IMR-90 (cell line): ENCODE measurements around the gene NUP42. TPM values are rescaled to one million over a fixed set of nuclear protein-coding genes. Genes with fewer than 3 reads are reported as not detected.

Source experiments
- ATAC-seq: fragments of 200-7000 bp; cut with Tn5 transposase; 2 replicates; pipeline ENCODE4 v1.9.1; 2020; ENCODE audit warnings: low read depth, mild to moderate bottlenecking, moderate library complexity
- BruUV-seq: library from RNA; stranded (reverse); fragments of 400-500 nt; replicated peaks from 2 replicates; lab custom pipeline; 2021; lab: Mats Ljungman, UMichigan
- CTCF ChIA-PET: fragments of 300-600 bp; formaldehyde crosslinking; extraction: SDS; loops from one replicate; lab custom pipeline; 2021; ENCODE audit warnings: antibody characterized with exemption; lab: Yijun Ruan, JAX
- POLR2A ChIA-PET: fragments of 300-600 bp; sonication (Branson Sonifier 250); formaldehyde crosslinking; loops from one replicate; lab custom pipeline; 2022; ENCODE audit warnings: antibody characterized with exemption; ENCODE audit not compliant: unreplicated experiment; lab: Charles Lee
- DNase-seq: peaks from one replicate; pipeline ENCODE4 v3.0.0; 2013
- H2AFZ ChIP-seq: replicated peaks from 2 replicates; pipeline ENCODE3; 2013; ENCODE audit warnings: low read length, mild to moderate bottlenecking; ENCODE audit not compliant: poor library complexity
- H2AK5ac ChIP-seq: 2 replicates; pipeline ENCODE4 v1.6.1; 2013; ENCODE audit warnings: low read depth, low read length, inconsistent platforms
- H2AK9ac ChIP-seq: replicated peaks from 2 replicates; pipeline ENCODE3; 2013; ENCODE audit warnings: mild to moderate bottlenecking, low read depth, low read length, moderate library complexity; ENCODE audit not compliant: poor library complexity
- H2BK120ac ChIP-seq: 2 replicates; pipeline ENCODE4 v1.6.1; 2013; ENCODE audit warnings: low read depth, low read length, inconsistent platforms
- H2BK15ac ChIP-seq: 3 replicates; pipeline ENCODE4 v1.6.1; 2013; ENCODE audit warnings: low read depth, low read length, inconsistent platforms
- H2BK20ac ChIP-seq: 2 replicates; pipeline ENCODE4 v1.6.1; 2013; ENCODE audit warnings: low read depth, mild to moderate bottlenecking, inconsistent platforms, low read length, moderate library complexity
- H2BK5ac ChIP-seq: 2 replicates; pipeline ENCODE4 v1.6.1; 2013; ENCODE audit warnings: mild to moderate bottlenecking, low read depth, low read length, inconsistent platforms; ENCODE audit not compliant: poor library complexity, severe bottlenecking
- H3K14ac ChIP-seq: replicated peaks from 2 replicates; pipeline ENCODE4 v1.6.1; 2013; ENCODE audit warnings: low read depth, low read length, inconsistent platforms
- H3K18ac ChIP-seq: 2 replicates; pipeline ENCODE4 v1.6.1; 2013; ENCODE audit warnings: low read depth, low read length, control low read depth
- H3K23ac ChIP-seq: 2 replicates; pipeline ENCODE4 v1.6.1; 2013; ENCODE audit warnings: low read depth, low read length, inconsistent platforms
- H3K27ac ChIP-seq: 2 replicates; pipeline ENCODE4 v1.5.1; 2013; ENCODE audit warnings: mild to moderate bottlenecking, control low read depth, low read length; ENCODE audit not compliant: insufficient read depth
- H3K27me3 ChIP-seq: 2 replicates; pipeline ENCODE4 v1.6.1; 2013; ENCODE audit warnings: low read length; ENCODE audit not compliant: control insufficient read depth, insufficient read depth
- H3K36me3 ChIP-seq: 2 replicates; pipeline ENCODE4 v1.6.1; 2013; ENCODE audit warnings: low read length, mixed read lengths; ENCODE audit not compliant: control insufficient read depth, insufficient read depth
- H3K4ac ChIP-seq: 2 replicates; pipeline ENCODE4 v1.6.1; 2013; ENCODE audit warnings: low read depth, low read length, inconsistent platforms
- H3K4me1 ChIP-seq: 2 replicates; pipeline ENCODE4 v1.6.1; 2013; ENCODE audit warnings: low read length, mixed read lengths; ENCODE audit not compliant: control insufficient read depth, insufficient read depth
- H3K4me2 ChIP-seq: 2 replicates; pipeline ENCODE4 v1.6.1; 2013; ENCODE audit warnings: low read depth, mild to moderate bottlenecking, control low read depth, low read length, moderate library complexity
- H3K4me3 ChIP-seq: 2 replicates; pipeline ENCODE4 v1.5.1; 2013; ENCODE audit warnings: low read depth, mild to moderate bottlenecking, control low read depth, low read length, moderate library complexity; ENCODE audit not compliant: insufficient read depth
- H3K56ac ChIP-seq: 2 replicates; pipeline ENCODE4 v1.6.1; 2013; ENCODE audit warnings: low read length, inconsistent platforms; ENCODE audit not compliant: insufficient read depth; ENCODE audit errors: extremely low read depth
- H3K79me1 ChIP-seq, 2 experiments: 2 replicates each; pipeline ENCODE4 v1.6.1; 2013; ENCODE audit warnings: low read length in 2 of 2, inconsistent platforms in 1 of 2, low read depth in 1 of 2
- H3K9ac ChIP-seq: 2 replicates; pipeline ENCODE4 v1.6.1; 2013; ENCODE audit warnings: low read depth, low read length, control low read depth
- H3K9me1 ChIP-seq: 2 replicates; pipeline ENCODE4 v1.6.1; 2013; ENCODE audit warnings: low read length, inconsistent platforms; ENCODE audit not compliant: insufficient read depth
- H3K9me3 ChIP-seq: 2 replicates; pipeline ENCODE4 v1.6.1; 2013; ENCODE audit warnings: low read length; ENCODE audit not compliant: control insufficient read depth, insufficient read depth
- H4K20me1 ChIP-seq: 2 replicates; pipeline ENCODE4 v1.6.1; 2013; ENCODE audit warnings: low read length, inconsistent platforms; ENCODE audit not compliant: insufficient read depth
- H4K5ac ChIP-seq: 2 replicates; pipeline ENCODE4 v1.6.1; 2013; ENCODE audit warnings: mild to moderate bottlenecking, low read depth, low read length, control low read depth
- H4K8ac ChIP-seq, 2 experiments: 2 replicates each; pipeline ENCODE4 v1.6.1; 2013; ENCODE audit warnings: low read depth in 2 of 2, low read length in 2 of 2, control low read depth in 1 of 2, inconsistent platforms in 1 of 2
- H4K91ac ChIP-seq: 2 replicates; pipeline ENCODE4 v1.6.1; 2013; ENCODE audit warnings: low read depth, low read length, inconsistent platforms; ENCODE audit not compliant: insufficient read depth
- BHLHE40 ChIP-seq: fragments of 150-350 bp; IDR thresholded peaks from 2 replicates; pipeline ENCODE4 v1.6.1; 2016; ENCODE audit warnings: mild to moderate bottlenecking, low read depth, low read length
- CEBPB ChIP-seq: IDR thresholded peaks from 2 replicates; pipeline ENCODE4 v1.6.1; 2012; ENCODE audit warnings: low read depth, low read length, improper control_type of control experiment
- CHD1 ChIP-seq: IDR thresholded peaks from 2 replicates; pipeline ENCODE4 v1.6.1; 2012; ENCODE audit warnings: low read depth, low read length, improper control_type of control experiment
- ELK1 ChIP-seq: fragments of 150-350 bp; IDR thresholded peaks from 2 replicates; pipeline ENCODE4 v1.6.1; 2016; ENCODE audit warnings: low read depth, mild to moderate bottlenecking, low read length, moderate library complexity, borderline replicate concordance
- FOS ChIP-seq: fragments of 150-350 bp; IDR thresholded peaks from 2 replicates; pipeline ENCODE4 v1.6.1; 2016; ENCODE audit warnings: low read depth, low read length
- MXI1 ChIP-seq: IDR thresholded peaks from 2 replicates; pipeline ENCODE4 v1.6.1; 2012; ENCODE audit warnings: low read depth, mild to moderate bottlenecking, low read length, moderate library complexity, borderline replicate concordance
- NFE2L2 ChIP-seq: fragments of 150-350 bp; IDR thresholded peaks from 2 replicates; pipeline ENCODE4 v1.6.1; 2016; ENCODE audit warnings: low read depth, mild to moderate bottlenecking, low read length
- RCOR1 ChIP-seq: IDR thresholded peaks from 2 replicates; pipeline ENCODE4 v1.6.1; 2012; ENCODE audit warnings: mild to moderate bottlenecking, low read length, improper control_type of control experiment; ENCODE audit not compliant: insufficient replicate concordance
- SMC3 ChIP-seq: fragments of 150-350 bp; IDR thresholded peaks from 2 replicates; pipeline ENCODE4 v1.6.1; 2016; ENCODE audit warnings: low read depth, mild to moderate bottlenecking, antibody characterized with exemption, low read length, moderate library complexity
- WGBS, 2 experiments: methylation state at CpG; one replicate each; pipeline versions ENCODE4 v1.1.5 to v1.1.7; 2013; ENCODE audit warnings: missing lambda C conversion rate in 2 of 2; ENCODE audit not compliant: insufficient read length in 1 of 2; ENCODE audit errors: extremely low coverage in 2 of 2; 5-methylcytosine and 5-hydroxymethylcytosine counted together
- dilution Hi-C: fragments of 300-500 bp; cut with HindIII; formaldehyde crosslinking; loops from one replicate; pipeline ENCODE4 v1.14.3; 2018; ENCODE audit warnings: low sequenced_read_pairs; ENCODE audit not compliant: unreplicated experiment
- in situ Hi-C: fragments of 300-500 bp; cut with MboI; formaldehyde crosslinking; loops from 3 replicates; pipeline ENCODE4 v1.14.3; 2019; ENCODE audit warnings: low sequenced_read_pairs, inconsistent platforms, mixed read lengths
- intact Hi-C: fragments of 100-400 bp; cut with micrococcal nuclease; formaldehyde crosslinking; loops from 2 replicates; pipeline ENCODE4 v1.10.0; 2022
- polyA plus RNA-seq, 3 experiments: library from polyadenylated mRNA; depleted of rRNA; stranded (reverse); fragments of >200 nt; gene quantifications; 2 replicates each; pipeline ENCODE4 v1.2.3, GENCODE V29; 2012; ENCODE audit warnings: low replicate concordance in 1 of 3
- total RNA-seq: library from RNA; depleted of rRNA; stranded (reverse); fragments of >200 nt; gene quantifications from 2 replicates; pipeline ENCODE4 v1.2.3, GENCODE V29; 2012

Gene NUP42
- total and polyA plus RNA-seq, 2 of the 4 experiments (the other 2 are of a cell fraction) = 17.3 to 22.6 TPM

GRCh38 chr7:23239698-23240097 is 57.9 kb downstream of the NUP42 start:
- Histone ChIP-seq H3K14ac (no peak overlapping the region), H3K27me3 (peaks cover 8% of the 10 kb centered on the region), H3K36me3 (no peaks in the 10 kb centered on the region), H3K4me3 (no peak overlapping the region), H2BK20ac (no peak overlapping the region), H3K9ac (no peak overlapping the region), H4K20me1 (no peaks in the 10 kb centered on the region), H2AK9ac (no peak overlapping the region), H2BK15ac (no peak overlapping the region), H2BK5ac (no peak overlapping the region), H3K23ac (no peak overlapping the region), H2AFZ (no peak overlapping the region), H3K18ac (no peak overlapping the region), H3K4ac (no peak overlapping the region), H3K27ac (no peak overlapping the region), H3K4me1 (no peaks in the 10 kb centered on the region), H4K91ac (no peak overlapping the region), H4K5ac (no peak overlapping the region), H2AK5ac (no peak overlapping the region), H3K4me2 (no peak overlapping the region), H3K9me1 (no peaks in the 10 kb centered on the region), H3K9me3 (no peaks in the 10 kb centered on the region), H3K56ac (no peak overlapping the region), H2BK120ac (no peak overlapping the region), H4K8ac (no peak overlapping the region), H3K79me1 (no peaks in the 10 kb centered on the region)
- ATAC-seq (no peak), DNase-seq (no peak)
- ChIA-PET CTCF (interaction anchor here (0.7 kb wide), 1 partner anchor 153 kb away, joined by 3 read pairs; no protein-coding TSS in a partner anchor), POLR2A (no interaction called here)
- 72% methylated on average over 2 of the region's 5 CpGs; no CpG with 5 or more reads in 1 of the 2 experiments for WGBS, 2 experiments
- intact Hi-C loops (loop anchor here (5.0 kb wide), 1 partner anchor 37 kb away; no protein-coding TSS in a partner anchor), in situ Hi-C loops (no loop called here), dilution Hi-C loops (no loop called here)
- BruUV-seq = no TSS peak
- TF ChIP-seq BHLHE40 = no peak
- TF ChIP-seq SMC3 = no peak
- TF ChIP-seq CHD1 = no peak
- TF ChIP-seq CEBPB = no peak
- TF ChIP-seq ELK1 = no peak
- no peak for TF ChIP-seq FOS
- no peak for TF ChIP-seq NFE2L2
- no peak for TF ChIP-seq RCOR1
- TF ChIP-seq MXI1 = no peak
